ENCODE measurements around the gene SLC22A1.

GRCh38 chr6:160122744-160123143 is 1.1 kb downstream of the SLC22A1 start:
- TF ChIP-seq CTCF (IDR thresholded peaks at IDR 0.05; ENCODE audit: low read depth, low read length): no peak
- no peak for TF ChIP-seq POLR2A (IDR thresholded peaks at IDR 0.05; ENCODE audit: extremely low read depth, insufficient read length)
